ES-I3 (cell line): Measurements from ENCODE around the gene GATAD2A.

Experiments
- H3K36me3 ChIP-seq: 2 replicates; pipeline ENCODE4 v1.6.1; 2013; ENCODE audit warnings: mild to moderate bottlenecking, low read length, control low read depth, moderate library complexity; ENCODE audit not compliant: insufficient read depth
- H3K4me1 ChIP-seq: 2 replicates; pipeline ENCODE4 v1.6.1; 2013; ENCODE audit warnings: mild to moderate bottlenecking, control low read depth, low read length; ENCODE audit not compliant: insufficient read depth
- H3K9ac ChIP-seq: 2 replicates; pipeline ENCODE4 v1.6.1; 2013; ENCODE audit warnings: low read depth, mild to moderate bottlenecking, low read length, moderate library complexity
- H3K9me3 ChIP-seq: 2 replicates; pipeline ENCODE4 v1.6.1; 2013; ENCODE audit warnings: mild to moderate bottlenecking, low read length, moderate library complexity; ENCODE audit not compliant: control insufficient read depth, insufficient read depth

Gene GATAD2A

GRCh38 chr19:19500975-19501644 is 95.6 kb downstream of the GATAD2A start:
- Histone ChIP-seq H3K9me3 (no peaks in the 10 kb centered on the region), H3K4me1 (no peaks in the 10 kb centered on the region), H3K9ac (no peak overlapping the region), H3K36me3 (peaks cover 21% of the 10 kb centered on the region)

GRCh38 chr19:19501798-19502197 is 96.3 kb downstream of the GATAD2A start:
- peaks cover 21% of the 10 kb centered on the region for H3K36me3 ChIP-seq
- no peaks in the 10 kb centered on the region for H3K4me1 ChIP-seq
- no peaks in the 10 kb centered on the region for H3K9me3 ChIP-seq
- H3K9ac ChIP-seq, result no peak overlapping the region

GRCh38 chr19:19502281-19502680 is 96.8 kb downstream of the GATAD2A start:
- Histone ChIP-seq H3K9me3 (no peaks in the 10 kb centered on the region), H3K9ac (no peak overlapping the region), H3K36me3 (peaks cover 21% of the 10 kb centered on the region), H3K4me1 (no peaks in the 10 kb centered on the region)

- Histone ChIP-seq H3K36me3 (peaks cover 21% of the 10 kb centered on the region), H3K9ac (no peak overlapping the region), H3K9me3 (no peaks in the 10 kb centered on the region), H3K4me1 (no peaks in the 10 kb centered on the region)
Observed at GRCh38 chr19:19502808-19503602, 97.5 kb downstream of the GATAD2A start.

GRCh38 chr19:19504754-19505668 is 99.5 kb downstream of the GATAD2A start:
- Histone ChIP-seq H3K9me3 (no peaks in the 10 kb centered on the region), H3K36me3 (peaks cover 21% of the 10 kb centered on the region), H3K9ac (no peak overlapping the region), H3K4me1 (no peaks in the 10 kb centered on the region)

- Histone ChIP-seq H3K36me3 (peaks cover 21% of the 10 kb centered on the region), H3K4me1 (no peaks in the 10 kb centered on the region; the same call in 1 of the 2 replicates), H3K9ac (no peak overlapping the region), H3K9me3 (no peaks in the 10 kb centered on the region)
Observed at GRCh38 chr19:19505669-19506326, 100.3 kb downstream of the GATAD2A start.

- Histone ChIP-seq H3K9me3 (no peaks in the 10 kb centered on the region), H3K36me3 (peaks cover 21% of the 10 kb centered on the region), H3K9ac (no peak overlapping the region), H3K4me1 (no peaks in the 10 kb centered on the region; the same call in 1 of the 2 replicates)
Observed at GRCh38 chr19:19506592-19506991, 101.1 kb downstream of the GATAD2A start.

- no peaks in the 10 kb centered on the region for H3K9me3 ChIP-seq
- no peak overlapping the region for H3K9ac ChIP-seq
- H3K4me1 ChIP-seq, result no peaks in the 10 kb centered on the region; the same call in 1 of the 2 replicates
- peaks cover 18% of the 10 kb centered on the region for H3K36me3 ChIP-seq
Observed at GRCh38 chr19:19507354-19507753, 101.9 kb downstream of the GATAD2A start.

- Histone ChIP-seq H3K36me3 (peaks cover 15% of the 10 kb centered on the region), H3K9me3 (no peaks in the 10 kb centered on the region), H3K9ac (no peak overlapping the region), H3K4me1 (no peaks in the 10 kb centered on the region; the same call in 1 of the 2 replicates)
Observed at GRCh38 chr19:19508217-19508616, 102.7 kb downstream of the GATAD2A start.

GRCh38 chr19:19510432-19510831 is 105.0 kb downstream of the GATAD2A start:
- Histone ChIP-seq H3K9me3 (no peaks in the 10 kb centered on the region), H3K4me1 (no peaks in the 10 kb centered on the region; the same call in 1 of the 2 replicates), H3K36me3 (0 out of 2 replicates have a peak, but pooled peaks cover 1% of the 10 kb centered on the region), H3K9ac (no peak overlapping the region)

- no peaks in the 10 kb centered on the region; the same call in 1 of the 2 replicates for H3K36me3 ChIP-seq
- H3K9ac ChIP-seq, result no peak overlapping the region
- H3K4me1 ChIP-seq, result no peaks in the 10 kb centered on the region; the same call in 1 of the 2 replicates
- no peaks in the 10 kb centered on the region for H3K9me3 ChIP-seq
Observed at GRCh38 chr19:19513682-19514081, 108.2 kb downstream of the GATAD2A start.

GRCh38 chr19:19514215-19514657 is 108.8 kb downstream of the GATAD2A start:
- no peaks in the 10 kb centered on the region for H3K9me3 ChIP-seq
- no peak overlapping the region for H3K9ac ChIP-seq
- no peaks in the 10 kb centered on the region; the same call in 1 of the 2 replicates for H3K36me3 ChIP-seq

GRCh38 chr19:19514881-19515641 is 109.6 kb downstream of the GATAD2A start, which contains the start of gene TSSK6:
Gene TSSK6, minus strand, starts transcription at chr19:19515548. Its CDS starts 121 bp downstream, at chr19:19515427.
- Histone ChIP-seq H3K4me1 (no peaks in the 10 kb centered on the region; the same call in 1 of the 2 replicates), H3K9me3 (no peaks in the 10 kb centered on the region), H3K36me3 (no peaks in the 10 kb centered on the region; the same call in 1 of the 2 replicates), H3K9ac (peak within 1 kb of the TSS; percentile 82)

More at GRCh38 chr19:19514215-19514657, 108.8 kb downstream of the GATAD2A start:
- no peaks in the 10 kb centered on the region; the same call in 1 of the 2 replicates for H3K4me1 ChIP-seq
